IMR-90 (cell line): ENCODE results near the gene DNAJC6. TPM values are rescaled to one million over a fixed set of nuclear protein-coding genes. Genes with fewer than 3 reads are reported as not detected.
A peak's percentile ranks its signal among the peaks of the same experiment; 100 is the strongest.

Experiments
- ATAC-seq: fragments of 200-7000 bp; cut with Tn5 transposase; 2 replicates; pipeline ENCODE4 v1.9.1; 2020; ENCODE audit warnings: low read depth, mild to moderate bottlenecking, moderate library complexity
- BruUV-seq: library from RNA; stranded (reverse); fragments of 400-500 nt; replicated peaks from 2 replicates; lab custom pipeline; 2021; lab: Mats Ljungman, UMichigan
- CTCF ChIA-PET: fragments of 300-600 bp; formaldehyde crosslinking; extraction: SDS; loops from one replicate; lab custom pipeline; 2021; ENCODE audit warnings: antibody characterized with exemption; lab: Yijun Ruan, JAX
- POLR2A ChIA-PET: fragments of 300-600 bp; sonication (Branson Sonifier 250); formaldehyde crosslinking; loops from one replicate; lab custom pipeline; 2022; ENCODE audit warnings: antibody characterized with exemption; ENCODE audit not compliant: unreplicated experiment; lab: Charles Lee
- DNase-seq: peaks from one replicate; pipeline ENCODE4 v3.0.0; 2013
- H2AFZ ChIP-seq: replicated peaks from 2 replicates; pipeline ENCODE3; 2013; ENCODE audit warnings: low read length, mild to moderate bottlenecking; ENCODE audit not compliant: poor library complexity
- H2AK5ac ChIP-seq: 2 replicates; pipeline ENCODE4 v1.6.1; 2013; ENCODE audit warnings: low read depth, low read length, inconsistent platforms
- H2AK9ac ChIP-seq: replicated peaks from 2 replicates; pipeline ENCODE3; 2013; ENCODE audit warnings: mild to moderate bottlenecking, low read depth, low read length, moderate library complexity; ENCODE audit not compliant: poor library complexity
- H2BK120ac ChIP-seq: 2 replicates; pipeline ENCODE4 v1.6.1; 2013; ENCODE audit warnings: low read depth, low read length, inconsistent platforms
- H2BK15ac ChIP-seq: 3 replicates; pipeline ENCODE4 v1.6.1; 2013; ENCODE audit warnings: low read depth, low read length, inconsistent platforms
- H2BK20ac ChIP-seq: 2 replicates; pipeline ENCODE4 v1.6.1; 2013; ENCODE audit warnings: low read depth, mild to moderate bottlenecking, inconsistent platforms, low read length, moderate library complexity
- H2BK5ac ChIP-seq: 2 replicates; pipeline ENCODE4 v1.6.1; 2013; ENCODE audit warnings: mild to moderate bottlenecking, low read depth, low read length, inconsistent platforms; ENCODE audit not compliant: poor library complexity, severe bottlenecking
- H3K14ac ChIP-seq: replicated peaks from 2 replicates; pipeline ENCODE4 v1.6.1; 2013; ENCODE audit warnings: low read depth, low read length, inconsistent platforms
- H3K18ac ChIP-seq: 2 replicates; pipeline ENCODE4 v1.6.1; 2013; ENCODE audit warnings: low read depth, low read length, control low read depth
- H3K23ac ChIP-seq: 2 replicates; pipeline ENCODE4 v1.6.1; 2013; ENCODE audit warnings: low read depth, low read length, inconsistent platforms
- H3K27ac ChIP-seq: 2 replicates; pipeline ENCODE4 v1.5.1; 2013; ENCODE audit warnings: mild to moderate bottlenecking, control low read depth, low read length; ENCODE audit not compliant: insufficient read depth
- H3K27me3 ChIP-seq: 2 replicates; pipeline ENCODE4 v1.6.1; 2013; ENCODE audit warnings: low read length; ENCODE audit not compliant: control insufficient read depth, insufficient read depth
- H3K36me3 ChIP-seq: 2 replicates; pipeline ENCODE4 v1.6.1; 2013; ENCODE audit warnings: low read length, mixed read lengths; ENCODE audit not compliant: control insufficient read depth, insufficient read depth
- H3K4ac ChIP-seq: 2 replicates; pipeline ENCODE4 v1.6.1; 2013; ENCODE audit warnings: low read depth, low read length, inconsistent platforms
- H3K4me1 ChIP-seq: 2 replicates; pipeline ENCODE4 v1.6.1; 2013; ENCODE audit warnings: low read length, mixed read lengths; ENCODE audit not compliant: control insufficient read depth, insufficient read depth
- H3K4me2 ChIP-seq: 2 replicates; pipeline ENCODE4 v1.6.1; 2013; ENCODE audit warnings: low read depth, mild to moderate bottlenecking, control low read depth, low read length, moderate library complexity
- H3K4me3 ChIP-seq: 2 replicates; pipeline ENCODE4 v1.5.1; 2013; ENCODE audit warnings: low read depth, mild to moderate bottlenecking, control low read depth, low read length, moderate library complexity; ENCODE audit not compliant: insufficient read depth
- H3K56ac ChIP-seq: 2 replicates; pipeline ENCODE4 v1.6.1; 2013; ENCODE audit warnings: low read length, inconsistent platforms; ENCODE audit not compliant: insufficient read depth; ENCODE audit errors: extremely low read depth
- H3K79me1 ChIP-seq, 2 experiments: 2 replicates each; pipeline ENCODE4 v1.6.1; 2013; ENCODE audit warnings: low read length in 2 of 2, inconsistent platforms in 1 of 2, low read depth in 1 of 2
- H3K9ac ChIP-seq: 2 replicates; pipeline ENCODE4 v1.6.1; 2013; ENCODE audit warnings: low read depth, low read length, control low read depth
- H3K9me1 ChIP-seq: 2 replicates; pipeline ENCODE4 v1.6.1; 2013; ENCODE audit warnings: low read length, inconsistent platforms; ENCODE audit not compliant: insufficient read depth
- H3K9me3 ChIP-seq: 2 replicates; pipeline ENCODE4 v1.6.1; 2013; ENCODE audit warnings: low read length; ENCODE audit not compliant: control insufficient read depth, insufficient read depth
- H4K20me1 ChIP-seq: 2 replicates; pipeline ENCODE4 v1.6.1; 2013; ENCODE audit warnings: low read length, inconsistent platforms; ENCODE audit not compliant: insufficient read depth
- H4K5ac ChIP-seq: 2 replicates; pipeline ENCODE4 v1.6.1; 2013; ENCODE audit warnings: mild to moderate bottlenecking, low read depth, low read length, control low read depth
- H4K8ac ChIP-seq, 2 experiments: 2 replicates each; pipeline ENCODE4 v1.6.1; 2013; ENCODE audit warnings: low read depth in 2 of 2, low read length in 2 of 2, control low read depth in 1 of 2, inconsistent platforms in 1 of 2
- H4K91ac ChIP-seq: 2 replicates; pipeline ENCODE4 v1.6.1; 2013; ENCODE audit warnings: low read depth, low read length, inconsistent platforms; ENCODE audit not compliant: insufficient read depth
- CEBPB ChIP-seq: IDR thresholded peaks from 2 replicates; pipeline ENCODE4 v1.6.1; 2012; ENCODE audit warnings: low read depth, low read length, improper control_type of control experiment
- MAFK ChIP-seq: IDR thresholded peaks from 2 replicates; pipeline ENCODE4 v1.6.1; 2012; ENCODE audit warnings: low read depth, low read length, improper control_type of control experiment
- WGBS, 2 experiments: methylation state at CpG; one replicate each; pipeline versions ENCODE4 v1.1.5 to v1.1.7; 2013; ENCODE audit warnings: missing lambda C conversion rate in 2 of 2; ENCODE audit not compliant: insufficient read length in 1 of 2; ENCODE audit errors: extremely low coverage in 2 of 2; 5-methylcytosine and 5-hydroxymethylcytosine counted together
- dilution Hi-C: fragments of 300-500 bp; cut with HindIII; formaldehyde crosslinking; loops from one replicate; pipeline ENCODE4 v1.14.3; 2018; ENCODE audit warnings: low sequenced_read_pairs; ENCODE audit not compliant: unreplicated experiment
- in situ Hi-C: fragments of 300-500 bp; cut with MboI; formaldehyde crosslinking; loops from 3 replicates; pipeline ENCODE4 v1.14.3; 2019; ENCODE audit warnings: low sequenced_read_pairs, inconsistent platforms, mixed read lengths
- intact Hi-C: fragments of 100-400 bp; cut with micrococcal nuclease; formaldehyde crosslinking; loops from 2 replicates; pipeline ENCODE4 v1.10.0; 2022
- polyA plus RNA-seq, 3 experiments: library from polyadenylated mRNA; depleted of rRNA; stranded (reverse); fragments of >200 nt; gene quantifications; 2 replicates each; pipeline ENCODE4 v1.2.3, GENCODE V29; 2012; ENCODE audit warnings: low replicate concordance in 1 of 3
- total RNA-seq: library from RNA; depleted of rRNA; stranded (reverse); fragments of >200 nt; gene quantifications from 2 replicates; pipeline ENCODE4 v1.2.3, GENCODE V29; 2012

The DNAJC6 gene
- total and polyA plus RNA-seq, 2 of the 4 experiments (the other 2 are of a cell fraction): 0.05 to 0.18 TPM

- no peak overlapping the region for H3K18ac ChIP-seq
- ChIA-PET CTCF (no interaction called here), POLR2A (no interaction called here)
- no peak overlapping the region for H3K14ac ChIP-seq
- no peak overlapping the region for H2BK15ac ChIP-seq
- H3K4me2 ChIP-seq: no peak overlapping the region
- H4K5ac ChIP-seq: no peak overlapping the region
- H3K4ac ChIP-seq: no peak overlapping the region
- no peak overlapping the region for H3K27ac ChIP-seq
- H3K27me3 ChIP-seq: no peaks in the 10 kb centered on the region
- no peak overlapping the region for H3K9ac ChIP-seq
- intact Hi-C loops: no loop called here
- no peak overlapping the region for H4K91ac ChIP-seq
- H2BK20ac ChIP-seq: 0 out of 2 replicates have a peak overlapping the region, but pooled peaks have one; percentile 31
- peak; percentile 18; the same call in 1 of the 2 replicates for TF ChIP-seq CEBPB
- no peak for TF ChIP-seq MAFK
- H2AFZ ChIP-seq: no peak overlapping the region
- H3K23ac ChIP-seq: no peak overlapping the region
- 57% methylated on average over 2 of the region's 3 CpGs; no CpG with 5 or more reads in 1 of the 2 experiments for WGBS, 2 experiments
- BruUV-seq: no TSS peak
- peak overlapping the region; percentile 35 for H2BK5ac ChIP-seq
- H3K9me1 ChIP-seq: no peaks in the 10 kb centered on the region
- in situ Hi-C loops: no loop called here
- H3K4me3 ChIP-seq: no peak overlapping the region
- no peaks in the 10 kb centered on the region for H3K79me1 ChIP-seq
- H3K56ac ChIP-seq: no peak overlapping the region
- H3K4me1 ChIP-seq: no peaks in the 10 kb centered on the region
- H3K36me3 ChIP-seq: no peaks in the 10 kb centered on the region
- no peaks in the 10 kb centered on the region for H4K20me1 ChIP-seq
- no peak overlapping the region for H2AK9ac ChIP-seq
- no peak overlapping the region for H2AK5ac ChIP-seq
- H2BK120ac ChIP-seq: no peak overlapping the region
- H3K9me3 ChIP-seq: no peaks in the 10 kb centered on the region
- H4K8ac ChIP-seq: no peak overlapping the region
- DNase-seq (peak; percentile 59), ATAC-seq (peak; percentile 37; the same call in 1 of the 2 replicates)
- dilution Hi-C loops: no loop called here
These were observed 86.7 kb downstream of the DNAJC6 start for GRCh38 chr1:65395887-65396612.
